HL-60 (cell line): Measurements from ENCODE around the gene MASP1.

Source experiments
- DNase-seq, 2 experiments: peaks; one replicate each; pipeline ENCODE4 v3.0.0-alpha.2; 2010 to 2020; ENCODE audit warnings: low read depth in 1 of 2, low spot score in 1 of 2
- H3K27ac ChIP-seq: fragments of 250-450 bp; sonication (Bioruptor Pico); replicated peaks from 2 replicates; pipeline ENCODE4 v1.5.1; 2020; ENCODE audit warnings: mild to moderate bottlenecking, moderate library complexity
- H3K27me3 ChIP-seq: fragments of 250-450 bp; sonication (Bioruptor Pico); 2 replicates; pipeline ENCODE4 v1.5.1; 2021; ENCODE audit warnings: mild to moderate bottlenecking, moderate library complexity; ENCODE audit not compliant: insufficient read depth, poor library complexity, severe bottlenecking
- H3K4me3 ChIP-seq: replicated peaks from 2 replicates; pipeline ENCODE4 v1.5.1; 2011; ENCODE audit warnings: mild to moderate bottlenecking, control low read depth, low read length; ENCODE audit not compliant: insufficient read depth
- CTCF ChIP-seq: IDR thresholded peaks from one replicate; pipeline ENCODE4 v1.5.1; 2011; ENCODE audit warnings: low read length, control low read depth, inconsistent platforms; ENCODE audit not compliant: insufficient read depth
- GABPA ChIP-seq: IDR thresholded peaks from 2 replicates; pipeline ENCODE4 v1.6.1; 2012; ENCODE audit warnings: low read depth
- POLR2AphosphoS5 ChIP-seq: IDR thresholded peaks from 2 replicates; pipeline ENCODE4 v1.6.1; 2012; ENCODE audit warnings: low read depth
- REST ChIP-seq: IDR thresholded peaks from 2 replicates; pipeline ENCODE4 v1.6.1; 2012; ENCODE audit warnings: low read depth; ENCODE audit not compliant: insufficient replicate concordance
- SPI1 ChIP-seq: IDR thresholded peaks from 2 replicates; pipeline ENCODE4 v1.6.1; 2012; ENCODE audit warnings: low read depth, mild to moderate bottlenecking, borderline replicate concordance

MASP1 gene

GRCh38 chr3:187295316-187296034 is 3.9 kb upstream of the MASP1 start:
- Histone ChIP-seq H3K27me3 (peaks cover 5% of the 10 kb centered on the region), H3K4me3 (no peak overlapping the region), H3K27ac (no peak overlapping the region)
- no peak for TF ChIP-seq POLR2AphosphoS5
- DNase-seq = no peak

GRCh38 chr3:187293516-187294430 is 2.2 kb upstream of the MASP1 start:
- no peak for DNase-seq
- H3K4me3 ChIP-seq = no peak overlapping the region
- peaks cover 10% of the 10 kb centered on the region for H3K27me3 ChIP-seq
- no peak overlapping the region for H3K27ac ChIP-seq
- no peak for TF ChIP-seq CTCF
- TF ChIP-seq POLR2AphosphoS5 = no peak
- TF ChIP-seq REST = no peak
- no peak for TF ChIP-seq SPI1
- TF ChIP-seq GABPA = no peak

- peaks cover 10% of the 10 kb centered on the region for H3K27me3 ChIP-seq
- H3K4me3 ChIP-seq = no peak overlapping the region
- no peak for DNase-seq
- H3K27ac ChIP-seq = no peak overlapping the region
- no peak for TF ChIP-seq POLR2AphosphoS5
- no peak for TF ChIP-seq REST
Observed at GRCh38 chr3:187292631-187293515, 1.3 kb upstream of the MASP1 start.

GRCh38 chr3:187292181-187292580 is 644 bp upstream of the MASP1 start:
- Histone ChIP-seq H3K4me3 (no peak overlapping the region), H3K27ac (no peak overlapping the region)
- TF ChIP-seq GABPA = no peak
- TF ChIP-seq SPI1 = no peak
- TF ChIP-seq REST = no peak
- no peak for TF ChIP-seq POLR2AphosphoS5
- TF ChIP-seq CTCF = no peak

More at GRCh38 chr3:187292181-187292580, 644 bp upstream of the MASP1 start:
- no peak for DNase-seq
- H3K27me3 ChIP-seq = peaks cover 10% of the 10 kb centered on the region
